Small intestine (tissue), 7 donors: ENCODE measurements around the gene ADAMTSL5. TPM values are rescaled to one million over a fixed set of nuclear protein-coding genes. Genes with fewer than 3 reads are reported as not detected.
"Not testable (repeated sequence)": the region's sequence is repeated elsewhere in the genome, so short reads cannot be mapped to it uniquely, and the experiment has no call there.

Experiments used
- DNase-seq, 2 donors: peaks; one replicate each; pipeline versions ENCODE4 v3.0.0 to v3.0.0-alpha.2; 2013
- FAIRE-seq: peaks from 2 replicates; lab custom pipeline; 2012; peaks lifted over from hg19 to GRCh38; lab: Jason Lieb, UNC
- H3K27ac ChIP-seq, 3 donors: one replicate each; pipeline ENCODE4 v1.5.1; 2013; ENCODE audit warnings: low read length in 2 of 3, mild to moderate bottlenecking in 2 of 3, control low read depth in 1 of 3, inconsistent platforms in 1 of 3, low read depth in 1 of 3, moderate library complexity in 1 of 3
- H3K27me3 ChIP-seq, 3 donors: one replicate each; pipeline ENCODE4 v1.6.1; 2013; ENCODE audit warnings: low read length in 3 of 3, inconsistent platforms in 1 of 3; ENCODE audit not compliant: control insufficient read depth in 3 of 3, insufficient read depth in 3 of 3
- H3K36me3 ChIP-seq, 3 donors: one replicate each; pipeline ENCODE4 v1.6.1; 2013; ENCODE audit warnings: low read length in 3 of 3, inconsistent platforms in 1 of 3, low read depth in 1 of 3, mild to moderate bottlenecking in 1 of 3, moderate library complexity in 1 of 3; ENCODE audit not compliant: control insufficient read depth in 3 of 3, insufficient read depth in 2 of 3
- H3K4me1 ChIP-seq, 3 donors: one replicate each; pipeline ENCODE4 v1.6.1; 2013; ENCODE audit warnings: low read length in 2 of 3, inconsistent platforms in 1 of 3, low read depth in 1 of 3, mild to moderate bottlenecking in 1 of 3, moderate library complexity in 1 of 3; ENCODE audit not compliant: control insufficient read depth in 3 of 3, insufficient read depth in 2 of 3
- H3K4me3 ChIP-seq, 3 donors: one replicate each; pipeline ENCODE4 v1.5.1; 2013; ENCODE audit warnings: low read length in 3 of 3, control low read depth in 1 of 3, inconsistent platforms in 1 of 3, low read depth in 1 of 3, mild to moderate bottlenecking in 1 of 3, moderate library complexity in 1 of 3
- H3K9me3 ChIP-seq, 2 donors: one replicate each; pipeline ENCODE4 v1.6.1; 2013; ENCODE audit warnings: low read depth in 1 of 2, low read length in 1 of 2; ENCODE audit not compliant: control insufficient read depth in 2 of 2, insufficient read depth in 1 of 2
- WGBS, 3 donors: extraction: QIAGEN DNeasy Blood & Tissue Kit; methylation state at CpG; one replicate each; pipeline ENCODE4 v1.1.7; 2013; 5-methylcytosine and 5-hydroxymethylcytosine counted together
- polyA plus RNA-seq, 4 donors: library from polyadenylated mRNA; stranded (reverse) in 3 of 4; unstranded in 1 of 4; fragments of 200-250 nt in 3 of 4; fragments of 120-200 nt in 1 of 4; gene quantifications; one replicate each; pipeline versions ENCODE4 v1.2.1 to v1.2.3, GENCODE V29; 2013
- donor health status: healthy with polysubstance abuse.
- donor health status: control.
- donor health status: control.
- donor health status: Bipolar disorder and iron deficiency.
- donor health status: healthy.

The ADAMTSL5 gene
- polyA plus RNA-seq, 4 donors: 6.4 to 24.8 (median 18.6) TPM

DNA sequence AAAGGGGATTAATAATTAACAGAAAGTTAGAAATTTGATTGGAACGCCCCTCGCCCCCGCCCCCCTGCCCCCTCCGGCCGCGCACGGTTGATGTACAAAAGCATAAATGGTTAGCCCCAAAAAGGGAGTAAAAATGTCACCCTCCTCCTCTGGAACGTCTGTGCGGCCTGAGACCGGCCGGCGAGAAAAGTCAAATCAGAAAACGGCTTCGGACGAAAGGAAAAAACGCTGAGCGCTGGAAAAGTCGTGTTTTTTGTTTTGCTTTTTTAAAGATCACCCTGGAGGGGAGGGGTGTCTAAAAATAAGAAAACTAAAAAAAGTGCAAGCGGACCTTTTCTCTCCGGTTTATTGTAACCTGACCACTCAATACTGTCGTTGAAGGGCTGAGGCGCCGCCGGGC, 42.1 kb upstream of the ADAMTSL5 start:
- peaks cover 0 to 29% (median 3%) of the 10 kb centered on the region in 3 donors for H3K36me3 ChIP-seq
- FAIRE-seq (no peak), DNase-seq (no peak)
- WGBS, 3 donors: 89 to 91% (median 91%) methylated on average over 24 of the region's 24 CpGs
- H3K4me1 ChIP-seq: no peaks in the 10 kb centered on the region
- no peaks in the 10 kb centered on the region for H3K9me3 ChIP-seq
- H3K27ac ChIP-seq: no peak overlapping the region
- H3K27me3 ChIP-seq: no peaks in the 10 kb centered on the region
- H3K4me3 ChIP-seq: no peak overlapping the region

DNA sequence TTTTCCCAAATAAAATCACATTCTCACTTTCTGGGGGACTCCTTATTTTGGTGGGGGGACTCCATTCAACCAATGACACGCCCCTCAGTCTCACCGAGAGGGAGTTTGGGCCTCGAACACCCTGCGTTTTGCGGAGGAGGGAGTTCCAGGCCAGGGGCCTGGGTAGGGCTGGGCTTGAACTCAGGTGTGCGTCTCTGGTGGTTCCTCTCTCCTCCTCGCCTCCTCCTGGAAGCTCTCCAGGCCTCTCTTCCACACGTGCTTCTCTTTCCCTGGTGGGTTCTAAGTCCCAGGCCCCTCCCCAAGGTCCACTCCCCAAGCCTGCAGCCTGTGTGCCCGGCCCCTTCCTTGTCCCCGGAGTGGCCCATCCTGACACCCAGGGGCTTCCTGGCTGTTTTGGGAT, 40.6 kb upstream of the ADAMTSL5 start:
- FAIRE-seq: no peak

GRCh38 chr19:1551068-1552040, 38.5 kb upstream of the ADAMTSL5 start:
- FAIRE-seq (no peak), DNase-seq (no peak)
- Histone ChIP-seq H3K4me3 (no peak overlapping the region), H3K9me3 (no peaks in the 10 kb centered on the region), H3K4me1 (no peaks in the 10 kb centered on the region), H3K27ac (no peak overlapping the region), H3K27me3 (peaks cover 0 to 3% (median 0%) of the 10 kb centered on the region in 3 donors), H3K36me3 (peaks cover 0 to 10% (median 1%) of the 10 kb centered on the region in 3 donors)
- WGBS, 3 donors: 81% methylated on average over 17 of the region's 17 CpGs

More for the DNA sequence above, 40.6 kb upstream of the ADAMTSL5 start:
- H3K4me1 ChIP-seq: no peaks in the 10 kb centered on the region
- no peak overlapping the region for H3K4me3 ChIP-seq
- no peak for DNase-seq
- 74 to 84% (median 83%) methylated on average over 9 to 10 of the region's 10 CpGs for WGBS, 3 donors
- H3K27me3 ChIP-seq: no peaks in the 10 kb centered on the region
- peaks cover 0 to 20% (median 3%) of the 10 kb centered on the region in 3 donors for H3K36me3 ChIP-seq
- no peaks in the 10 kb centered on the region for H3K9me3 ChIP-seq
- no peak overlapping the region for H3K27ac ChIP-seq

- peaks cover 0 to 5% (median 0%) of the 10 kb centered on the region in 3 donors for H3K36me3 ChIP-seq
- H3K9me3 ChIP-seq: no peaks in the 10 kb centered on the region
- DNase-seq (no peak), FAIRE-seq (no peak)
- no peak overlapping the region for H3K27ac ChIP-seq
- no peak overlapping the region for H3K4me3 ChIP-seq
- peaks cover 0 to 17% (median 4%) of the 10 kb centered on the region in 3 donors for H3K27me3 ChIP-seq
- 78 to 86% (median 81%) methylated on average over 4 of the region's 4 CpGs for WGBS, 3 donors
- no peaks in the 10 kb centered on the region for H3K4me1 ChIP-seq
Observed at GRCh38 chr19:1549332-1549945, 36.6 kb upstream of the ADAMTSL5 start.

DNA sequence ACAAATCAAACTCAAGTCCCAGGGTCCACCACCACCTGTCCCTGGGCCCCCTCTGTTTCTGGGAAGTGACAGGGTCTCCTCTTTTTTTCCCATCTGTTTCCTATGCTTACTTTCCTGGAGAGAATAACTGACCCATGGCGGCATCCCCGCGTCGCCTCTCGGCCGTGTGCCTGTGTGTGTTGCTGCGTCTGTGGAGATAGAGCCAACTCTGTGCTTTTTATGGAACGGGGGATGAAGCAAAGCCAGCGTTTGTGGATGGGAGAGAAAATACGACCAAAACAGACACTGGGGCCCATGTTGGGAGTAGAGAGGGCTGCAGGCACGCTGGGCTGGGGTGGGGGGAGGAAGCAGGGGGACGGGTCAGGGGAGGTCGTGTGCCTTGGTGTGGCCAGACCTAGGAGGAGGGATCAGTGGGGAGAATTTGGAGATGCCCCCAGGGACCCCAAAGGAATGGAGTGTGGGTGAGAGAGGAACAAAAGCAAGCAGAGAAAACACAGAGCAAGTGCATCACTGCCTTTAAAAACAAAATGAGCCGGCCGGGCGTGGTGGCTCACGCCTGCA, 27.6 kb upstream of the ADAMTSL5 start:
- no peak for FAIRE-seq

GRCh38 chr19:1539749-1540148, 26.9 kb upstream of the ADAMTSL5 start:
- not testable (repeated sequence) for DNase-seq, H3K4me3 ChIP-seq, H3K27ac ChIP-seq

More for the DNA sequence above, 27.6 kb upstream of the ADAMTSL5 start:
- no peak overlapping the region for H3K27ac ChIP-seq
- WGBS, 3 donors: 30 to 47% (median 42%) methylated on average over 17 of the region's 17 CpGs
- H3K4me1 ChIP-seq: no peaks in the 10 kb centered on the region
- no peak overlapping the region for H3K4me3 ChIP-seq
- no peaks in the 10 kb centered on the region for H3K36me3 ChIP-seq
- DNase-seq: no peak
- peaks cover 0 to 3% of the 10 kb centered on the region in 2 donors for H3K9me3 ChIP-seq
- peaks cover 0 to 28% (median 8%) of the 10 kb centered on the region in 3 donors for H3K27me3 ChIP-seq

GRCh38 chr19:1538978-1539377, 26.2 kb upstream of the ADAMTSL5 start:
- 10 to 32% (median 19%) methylated on average over 13 to 15 of the region's 15 CpGs for WGBS, 3 donors
- Histone ChIP-seq H3K9me3 (peaks cover 0 to 3% of the 10 kb centered on the region in 2 donors), H3K36me3 (no peaks in the 10 kb centered on the region), H3K4me1 (no peaks in the 10 kb centered on the region), H3K27ac (no peak overlapping the region), H3K4me3 (no peak overlapping the region), H3K27me3 (peaks cover 0 to 23% (median 5%) of the 10 kb centered on the region in 3 donors)
- DNase-seq (no peak), FAIRE-seq (no peak)

More at GRCh38 chr19:1539749-1540148, 26.9 kb upstream of the ADAMTSL5 start:
- H3K27me3 ChIP-seq: peaks cover 0 to 24% (median 7%) of the 10 kb centered on the region in 3 donors
- not testable (repeated sequence) for H3K36me3 ChIP-seq, H3K9me3 ChIP-seq, FAIRE-seq, H3K4me1 ChIP-seq
- WGBS, 3 donors: 73 to 89% (median 80%) methylated on average over 11 of the region's 11 CpGs

GRCh38 chr19:1535699-1536098, 22.9 kb upstream of the ADAMTSL5 start:
- not testable (repeated sequence) for FAIRE-seq, H3K4me1 ChIP-seq, H3K36me3 ChIP-seq, H3K9me3 ChIP-seq, H3K27ac ChIP-seq, DNase-seq, H3K4me3 ChIP-seq
- H3K27me3 ChIP-seq: peaks cover 0 to 13% (median 4%) of the 10 kb centered on the region in 3 donors
- WGBS, 3 donors: 90 to 98% (median 93%) methylated on average over 7 of the region's 7 CpGs
